Spleen (tissue), 11 donors: ENCODE measurements around the gene SLC46A3. TPM values are rescaled to one million over a fixed set of nuclear protein-coding genes. Genes with fewer than 3 reads are reported as not detected.

Experiments used
- DNase-seq: peaks from one replicate; pipeline ENCODE4 v3.0.0-alpha.2; 2020
- H3K27ac ChIP-seq, 8 donors: fragments of 200-600 bp; sonication (generic) in 7 of 8; 1 replicate in 4 of 8; 2 replicates in 4 of 8; pipeline versions ENCODE4 v1.5.0 to v1.8.0; 2016 to 2021; ENCODE audit warnings: inconsistent platforms in 4 of 8, mild to moderate bottlenecking in 4 of 8, moderate library complexity in 1 of 8
- H3K27me3 ChIP-seq, 7 donors: fragments of 200-600 bp; sonication (generic) in 6 of 7; replicated peaks in 1 of 7; 1 replicate in 4 of 7; 2 replicates in 3 of 7; pipeline versions ENCODE4 v1.5.0 to v1.8.0; 2016 to 2021; ENCODE audit warnings: inconsistent platforms in 3 of 7, mild to moderate bottlenecking in 1 of 7
- H3K36me3 ChIP-seq, 6 donors: fragments of 200-600 bp; sonication (generic) in 5 of 6; 1 replicate in 4 of 6; 2 replicates in 2 of 6; pipeline versions ENCODE4 v1.5.0 to v1.8.0; 2016 to 2021; ENCODE audit warnings: inconsistent platforms in 2 of 6
- H3K4me1 ChIP-seq, 6 donors: fragments of 200-600 bp; sonication (generic) in 5 of 6; 1 replicate in 3 of 6; 2 replicates in 3 of 6; pipeline versions ENCODE4 v1.5.0 to v1.8.0; 2016 to 2021; ENCODE audit warnings: inconsistent platforms in 3 of 6
- H3K4me3 ChIP-seq, 8 donors: fragments of 200-600 bp; sonication (generic) in 7 of 8; 1 replicate in 4 of 8; 2 replicates in 4 of 8; pipeline versions ENCODE4 v1.5.0 to v1.8.0; 2016 to 2021; ENCODE audit warnings: inconsistent platforms in 4 of 8, mild to moderate bottlenecking in 4 of 8, moderate library complexity in 2 of 8
- H3K9me3 ChIP-seq, 8 donors: fragments of 200-600 bp; sonication (generic) in 7 of 8; 1 replicate in 4 of 8; 2 replicates in 4 of 8; pipeline versions ENCODE4 v1.5.0 to v1.8.0; 2016 to 2021; ENCODE audit warnings: inconsistent platforms in 4 of 8
- CTCF ChIP-seq, 11 experiments: fragments of 200-600 bp in 7 of 11; fragments of 450-650 bp in 4 of 11; sonication (generic) in 4 of 11; IDR thresholded peaks in 8 of 11; conservative IDR thresholded peaks in 3 of 11; 1 replicate in 7 of 11; 2 replicates in 4 of 11; pipeline versions ENCODE4 v1.4.0 to v1.8.0; 2016 to 2021; ENCODE audit warnings: antibody characterized with exemption in 11 of 11, inconsistent platforms in 4 of 11, mild to moderate bottlenecking in 1 of 11
- POLR2A ChIP-seq, 3 donors: fragments of 450-650 bp; IDR thresholded peaks; one replicate each; pipeline ENCODE4 v1.5.1; 2017; ENCODE audit warnings: antibody characterized with exemption in 3 of 3, mild to moderate bottlenecking in 1 of 3
- POLR2AphosphoS5 ChIP-seq, 3 donors: sonication (generic); formaldehyde crosslinking; IDR thresholded peaks; one replicate each; pipeline ENCODE4 v1.5.1; 2017; ENCODE audit warnings: antibody characterized with exemption in 3 of 3
- WGBS, 5 donors: extraction: QIAGEN DNeasy Blood & Tissue Kit in 3 of 5; methylation state at CpG; one replicate each; pipeline versions ENCODE4 v1.1.5 to v1.1.7; 2013 to 2018; 5-methylcytosine and 5-hydroxymethylcytosine counted together
- intact Hi-C: fragments of 100-400 bp; cut with DNase I; formaldehyde crosslinking; loops from one replicate; pipeline ENCODE4 v1.15.0; 2023; ENCODE audit warnings: low total_unique reads
- polyA plus RNA-seq, 3 donors: library from polyadenylated mRNA; stranded (reverse); fragments of 200-250 nt; gene quantifications; one replicate each; pipeline ENCODE4 v1.2.1, GENCODE V29; 2013
- total RNA-seq, 7 donors: library from RNA; depleted of rRNA in 3 of 7; stranded (reverse); fragments of >200 nt in 3 of 7; fragmentation: NEBNext Ultra II Directional in 4 of 7; extraction: Animal tissue kit (Norgen Biotek cat#: 25700) in 4 of 7; gene quantifications; one replicate each; pipeline versions ENCODE4 v1.1.0 to v1.2.1, GENCODE V29; 2016 to 2021
- donor health status: healthy with polysubstance abuse.
- donor health status: DM: no; HTN: no; CAD: no; lungs with moderate emphysema.
- donor health status: DM: no; HTN: no; CAD: no.
- donor health status: Bipolar disorder and iron deficiency.
- donor health status: healthy.
- donor health status: DM: no; HTN: no; CAD: no.
- donor health status: DM: yes; HTN: yes; CAD: no.

Gene SLC46A3
- total and polyA plus RNA-seq, 10 donors: 10.0 to 41.0 (median 22.7) TPM

- Histone ChIP-seq H3K4me1 (peaks cover 0 to 18% (median 0%) of the 10 kb centered on the region in 6 donors), H3K9me3 (no peaks in the 10 kb centered on the region), H3K4me3 (no peak overlapping the region), H3K27me3 (no peaks in the 10 kb centered on the region), H3K27ac (peak overlapping the region in 4 of 8 donors; percentile 11 to 30 (median 28)), H3K36me3 (peaks cover 5 to 89% (median 30%) of the 10 kb centered on the region in 6 donors)
- TF ChIP-seq CTCF (IDR thresholded peaks at IDR 0.05 in 8 of 11, conservative IDR thresholded peaks at IDR 0.05 in 3 of 11) (no peak), POLR2A (IDR thresholded peaks at IDR 0.05) (no peak), POLR2AphosphoS5 (IDR thresholded peaks at IDR 0.05) (no peak)
- DNase-seq: no peak
- intact Hi-C loops: no loop called here
- 81 to 93% (median 87%) methylated on average over 5 of the region's 5 CpGs for WGBS, 5 donors
These were observed 13.2 kb downstream of the SLC46A3 start for GRCh38 chr13:28705461-28706083.

DNA sequence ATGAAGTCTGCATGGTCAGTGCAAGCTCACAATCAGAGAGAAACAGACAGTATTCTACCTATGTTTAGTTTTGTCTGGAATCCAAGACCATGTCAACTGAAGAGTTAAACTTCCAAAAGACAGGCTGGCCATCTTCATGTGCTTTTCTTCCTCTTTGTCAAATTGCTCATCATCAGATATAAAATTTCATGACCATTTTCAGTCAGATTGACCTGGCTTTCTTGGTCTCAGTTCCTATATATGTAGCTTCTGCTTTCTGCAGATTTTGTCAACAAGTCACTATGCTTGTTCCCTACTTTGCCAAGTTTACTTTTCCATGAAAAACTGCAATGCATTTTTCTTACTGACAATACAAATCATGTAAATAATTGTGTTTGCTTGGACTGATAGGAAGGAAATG is 13.9 kb downstream of the SLC46A3 start:
- intact Hi-C loops: no loop called here
- no peak for DNase-seq
- Histone ChIP-seq H3K27me3 (no peaks in the 10 kb centered on the region), H3K27ac (peak overlapping the region in 4 of 8 donors; percentile 21 to 53 (median 26)), H3K4me3 (no peak overlapping the region), H3K36me3 (peaks cover 5 to 89% (median 30%) of the 10 kb centered on the region in 6 donors), H3K4me1 (peaks cover 0 to 18% (median 0%) of the 10 kb centered on the region in 6 donors), H3K9me3 (no peaks in the 10 kb centered on the region)
- TF ChIP-seq CTCF (IDR thresholded peaks at IDR 0.05 in 8 of 11, conservative IDR thresholded peaks at IDR 0.05 in 3 of 11) (no peak), POLR2A (IDR thresholded peaks at IDR 0.05) (no peak), POLR2AphosphoS5 (IDR thresholded peaks at IDR 0.05) (no peak)

- Histone ChIP-seq H3K9me3 (no peaks in the 10 kb centered on the region), H3K36me3 (peaks cover 5 to 89% (median 33%) of the 10 kb centered on the region in 6 donors), H3K27ac (peak overlapping the region in 4 of 8 donors; percentile 21 to 53 (median 26)), H3K27me3 (no peaks in the 10 kb centered on the region), H3K4me1 (peaks cover 0 to 18% (median 0%) of the 10 kb centered on the region in 6 donors), H3K4me3 (no peak overlapping the region)
- intact Hi-C loops: no loop called here
- TF ChIP-seq POLR2A (IDR thresholded peaks at IDR 0.05): no peak
- TF ChIP-seq CTCF (IDR thresholded peaks at IDR 0.05 in 8 of 11, conservative IDR thresholded peaks at IDR 0.05 in 3 of 11): no peak
- no peak for TF ChIP-seq POLR2AphosphoS5 (IDR thresholded peaks at IDR 0.05)
- DNase-seq: no peak
These were observed 14.5 kb downstream of the SLC46A3 start for GRCh38 chr13:28704282-28704681.

- 83 to 100% (median 97%) methylated on average over 1 of the region's 1 CpG for whole genome bisulfite sequencing, 5 donors
- no peaks in the 10 kb centered on the region for H3K4me1 ChIP-seq
- peaks cover 5 to 74% (median 39%) of the 10 kb centered on the region in 6 donors for H3K36me3 ChIP-seq
- no peaks in the 10 kb centered on the region for H3K27me3 ChIP-seq
- no peaks in the 10 kb centered on the region for H3K9me3 ChIP-seq
- no peak overlapping the region for H3K27ac ChIP-seq
- TF ChIP-seq POLR2A (IDR thresholded peaks at IDR 0.05) (no peak), POLR2AphosphoS5 (IDR thresholded peaks at IDR 0.05) (no peak)
- H3K4me3 ChIP-seq: no peak overlapping the region
- intact Hi-C loops: no loop called here
- no peak for DNase-seq
These were observed 19.5 kb downstream of the SLC46A3 start for GRCh38 chr13:28699246-28699645.
